Hematopoietic multipotent progenitor cell treated with erythropoietin and hydrocortisone succinate and interleukin-3 and kit ligand, for 4 days (in vitro differentiated cells): ENCODE measurements around the gene NFE2L1.
"Not testable (repeated sequence)": the region's sequence is repeated elsewhere in the genome, so short reads cannot be mapped to it uniquely, and the experiment has no call there.

Source experiments
- DNase-seq: peaks from one replicate; pipeline ENCODE4 v3.0.0-alpha.2; 2015

The NFE2L1 gene

DNA sequence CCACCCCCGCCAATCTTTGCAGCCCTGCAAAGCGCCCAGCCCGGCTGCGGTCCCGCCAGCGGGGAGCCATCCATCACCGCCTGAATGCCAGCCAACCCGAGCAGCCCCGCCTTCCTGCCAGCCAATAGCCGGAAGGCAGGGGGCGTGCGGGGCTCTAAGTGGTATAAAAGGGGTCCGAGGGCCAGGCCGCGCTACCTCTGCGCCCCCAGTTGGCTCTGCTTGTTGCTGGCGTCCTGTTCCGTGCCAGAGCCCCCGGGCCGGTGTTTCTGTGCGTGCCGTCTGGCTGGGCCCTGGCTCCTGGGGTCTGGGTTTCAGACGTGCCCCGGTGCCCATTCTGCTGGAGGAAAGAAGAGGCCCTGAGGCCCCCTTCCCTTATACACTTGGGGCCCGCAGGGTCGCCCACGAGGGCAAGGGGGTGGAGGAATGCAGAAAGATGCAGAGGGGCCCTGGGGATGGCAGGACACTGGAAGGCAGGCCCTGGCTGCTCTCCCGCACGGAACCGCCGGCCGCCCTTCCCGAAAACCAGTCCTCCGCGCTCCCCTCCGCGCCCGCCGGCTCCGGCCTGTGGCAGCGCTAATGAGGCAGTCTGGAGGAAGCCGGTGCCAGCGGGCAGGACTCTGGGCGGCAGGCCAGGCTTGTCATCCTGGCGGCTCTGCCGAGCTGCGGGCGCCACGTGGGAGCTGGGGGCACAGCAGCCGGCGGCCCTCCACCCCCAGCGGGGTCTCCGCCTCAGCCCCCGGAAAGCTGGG, 24.6 kb upstream of the NFE2L1 start:
- peak; percentile 96 for DNase-seq

DNA sequence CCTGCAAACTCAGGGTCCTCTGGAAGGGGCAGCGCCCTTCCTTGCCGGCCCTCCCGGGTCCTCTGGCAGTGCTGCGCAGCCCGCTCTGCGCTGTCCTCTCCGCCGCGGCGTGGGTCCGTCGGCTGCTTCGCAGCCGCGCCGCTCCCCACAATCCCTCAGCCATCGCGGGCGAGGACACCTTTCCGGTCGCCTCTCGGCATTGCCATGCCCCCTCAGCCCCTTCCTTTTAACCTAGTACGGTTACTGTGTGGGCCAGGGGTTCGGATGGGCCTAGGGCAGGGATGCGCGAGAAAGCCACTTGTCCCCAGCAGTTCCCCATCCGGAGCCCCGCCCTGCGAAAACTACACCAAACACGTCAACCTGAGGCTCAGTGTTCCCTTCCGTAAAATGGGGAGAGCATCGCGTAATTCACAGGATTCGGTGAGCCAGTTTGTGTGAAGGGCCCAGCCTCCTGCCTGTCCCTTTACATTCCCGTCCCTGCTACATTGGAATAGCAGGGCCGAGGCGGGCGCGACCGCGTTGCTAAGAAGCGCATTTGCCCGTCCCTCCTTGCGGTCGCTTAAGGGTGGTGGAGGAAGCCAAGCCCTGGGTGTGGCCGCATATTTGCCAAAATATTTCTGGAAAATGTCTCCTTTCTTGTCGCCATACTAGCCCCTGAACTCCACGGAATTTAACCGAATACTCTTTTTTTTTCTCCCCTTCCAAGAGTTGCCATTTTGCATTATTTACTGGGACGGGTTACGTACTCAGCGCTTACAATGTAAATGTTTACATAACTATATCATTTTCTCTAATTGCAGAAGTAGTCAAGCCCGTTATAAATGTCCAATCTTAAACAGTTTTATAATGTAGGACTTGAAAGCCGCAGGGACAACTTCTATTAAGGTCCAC, 23.8 kb upstream of the NFE2L1 start:
- DNase-seq, result peak; percentile 93

DNA sequence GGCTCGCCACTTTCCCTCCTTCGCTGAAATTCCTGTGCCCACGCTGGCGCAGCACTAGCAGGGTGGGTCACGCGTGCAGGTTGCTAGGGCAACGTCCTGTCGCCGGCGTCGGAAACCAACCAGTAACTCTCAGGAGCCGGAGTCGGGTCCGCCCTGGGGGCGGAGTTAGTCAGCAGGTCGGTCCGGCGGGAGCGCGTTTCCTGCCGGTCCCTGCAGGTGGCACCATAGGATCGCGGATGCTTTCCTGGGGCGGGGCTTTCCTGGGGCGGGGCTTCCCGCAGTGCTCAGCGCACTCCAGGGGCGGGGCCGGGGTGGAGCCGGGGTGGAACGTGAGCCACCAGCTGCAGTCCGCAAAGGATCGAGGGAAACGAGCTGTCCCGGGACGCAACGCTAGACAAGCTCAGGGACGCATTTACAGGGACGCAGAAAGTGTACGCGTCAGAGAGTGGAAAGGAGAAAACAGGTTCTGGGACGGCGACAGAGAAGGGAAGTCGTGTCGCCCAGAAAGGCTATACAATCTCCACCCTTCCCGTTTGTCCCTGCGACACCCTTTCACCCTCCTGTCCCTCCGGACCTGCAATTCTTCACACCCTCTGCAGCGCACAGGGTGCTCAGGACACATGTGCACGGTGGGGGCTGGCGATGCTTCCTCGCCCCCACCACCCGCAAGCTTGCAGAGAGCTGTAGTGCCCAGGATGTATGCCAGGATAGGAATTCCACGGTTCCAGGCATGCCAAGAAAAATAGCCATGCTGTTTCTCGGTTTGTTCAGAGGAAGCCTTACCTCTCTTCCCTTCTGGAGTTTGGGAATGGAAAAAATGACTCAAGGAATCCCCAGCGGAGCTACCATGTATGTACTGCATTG, 22.9 kb upstream of the NFE2L1 start:
- DNase-seq, result peak; percentile 98

DNA sequence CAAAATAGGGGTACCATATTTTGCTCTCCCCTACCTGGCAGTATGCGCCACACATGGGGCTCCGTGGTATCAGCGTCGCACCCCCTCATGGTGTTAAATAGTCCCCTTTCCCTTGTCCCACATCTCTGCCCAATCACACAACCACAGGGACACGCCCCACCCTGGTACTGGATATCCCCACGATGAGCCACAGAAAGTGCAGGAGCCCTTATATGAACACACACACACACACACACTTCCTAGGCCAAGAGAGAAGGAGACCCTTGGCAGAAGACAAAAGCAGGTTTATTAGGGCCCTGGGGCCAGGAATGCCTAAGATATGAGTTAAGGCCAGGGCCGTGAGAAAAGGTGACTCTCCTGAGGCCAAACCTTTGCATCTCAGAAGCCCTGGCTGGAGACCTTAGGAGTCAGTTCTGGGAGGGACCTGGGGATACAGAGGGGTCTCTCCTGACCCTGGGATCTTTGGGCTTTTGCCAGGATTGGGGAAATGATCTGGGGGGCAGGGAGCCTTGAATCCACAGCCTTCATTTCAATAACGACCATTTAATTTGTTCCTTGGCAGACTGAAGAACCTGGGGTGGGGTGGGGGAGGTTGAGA, 22.2 kb upstream of the NFE2L1 start:
- DNase-seq, result peak; percentile 34

DNA sequence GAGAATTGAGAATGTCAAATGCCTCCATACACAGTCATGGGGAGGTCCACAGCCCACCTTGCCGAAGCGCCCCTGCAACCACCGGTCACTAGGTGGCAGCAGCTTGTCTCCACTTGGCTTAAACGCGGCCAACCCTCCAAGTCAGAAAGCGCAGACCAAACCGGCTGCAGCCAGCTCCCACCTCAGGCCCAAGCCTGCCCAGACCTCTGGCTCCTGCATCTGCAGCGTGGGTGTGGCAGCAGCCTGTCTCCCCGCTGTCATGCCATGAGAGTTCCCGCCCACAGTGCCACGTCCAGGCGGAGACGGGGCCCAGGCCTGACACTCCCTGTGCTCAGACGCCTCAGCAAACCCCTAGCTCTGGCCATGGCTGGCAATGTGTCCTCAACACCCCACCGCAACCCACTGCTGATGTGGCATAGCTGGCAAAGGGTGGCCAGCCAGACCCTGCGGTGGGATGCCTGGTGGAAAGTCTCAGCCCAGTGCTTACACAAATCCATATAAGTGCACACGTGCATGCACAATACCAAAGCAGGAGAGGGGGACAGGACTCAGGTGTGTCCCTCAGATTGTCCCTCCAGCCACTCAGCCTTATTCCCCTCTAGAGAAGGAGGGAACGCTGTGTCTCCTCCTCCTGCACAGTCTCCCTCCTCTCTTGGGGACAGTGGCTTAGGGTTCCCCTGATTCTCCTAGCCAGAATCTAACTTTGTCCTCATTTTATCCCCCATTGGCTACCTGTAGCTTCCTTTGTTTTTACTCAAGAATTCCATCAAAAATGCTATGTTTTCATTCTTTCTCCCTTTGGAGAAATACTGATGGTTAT, 21.4 kb upstream of the NFE2L1 start:
- DNase-seq, result peak; percentile 96

DNA sequence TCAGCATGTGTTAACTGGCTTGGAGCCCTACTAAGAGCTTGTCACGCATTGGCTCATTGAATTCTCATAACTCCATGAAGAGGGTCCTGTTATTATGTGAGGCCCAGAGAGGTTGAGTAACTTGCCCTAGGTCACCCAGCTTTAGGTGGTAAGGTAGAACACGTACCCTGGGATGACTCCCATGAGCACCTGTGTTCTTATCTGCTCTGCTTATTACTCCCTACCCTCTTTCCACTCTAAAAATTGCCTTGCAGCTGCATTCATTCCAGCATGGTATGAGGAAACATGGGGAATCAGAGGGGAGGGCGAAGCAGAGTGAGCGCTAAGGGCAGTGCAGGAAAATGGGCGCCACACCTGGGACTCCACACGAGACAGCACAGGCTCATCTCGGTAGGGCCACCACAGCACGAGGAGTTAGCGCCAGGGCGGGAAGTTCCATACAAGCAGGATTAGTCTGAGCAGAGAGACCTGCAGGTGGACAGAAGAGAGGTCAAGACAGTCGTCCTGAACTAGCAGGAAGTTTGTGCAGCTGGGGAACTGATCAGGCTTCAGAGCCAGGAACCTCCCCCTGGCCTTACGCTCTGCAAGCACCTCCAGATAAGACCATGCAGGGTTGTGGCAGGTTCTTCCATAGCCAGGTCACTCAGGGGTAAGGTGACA, 20.7 kb upstream of the NFE2L1 start:
- no peak for DNase-seq

DNA sequence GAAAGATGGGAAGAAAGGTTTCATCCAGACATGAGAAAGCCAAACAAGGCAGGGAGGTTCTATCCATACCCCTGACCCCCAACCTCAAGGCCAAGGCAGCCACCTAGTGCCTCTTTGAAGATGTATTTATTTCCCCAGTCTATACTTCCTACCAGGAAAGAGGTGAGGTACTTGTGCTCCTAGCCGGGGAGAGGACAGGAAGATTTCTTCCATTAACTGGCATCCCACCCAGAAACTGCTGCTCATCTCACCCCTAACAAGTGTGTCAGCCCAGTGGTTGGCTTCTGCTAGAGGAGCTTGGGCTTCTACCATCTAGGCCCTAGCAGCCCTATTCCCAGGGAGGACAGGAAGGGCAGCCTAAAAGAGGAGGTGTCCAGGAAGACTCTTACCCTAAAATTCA, 19.4 kb upstream of the NFE2L1 start:
- no peak for DNase-seq

DNA sequence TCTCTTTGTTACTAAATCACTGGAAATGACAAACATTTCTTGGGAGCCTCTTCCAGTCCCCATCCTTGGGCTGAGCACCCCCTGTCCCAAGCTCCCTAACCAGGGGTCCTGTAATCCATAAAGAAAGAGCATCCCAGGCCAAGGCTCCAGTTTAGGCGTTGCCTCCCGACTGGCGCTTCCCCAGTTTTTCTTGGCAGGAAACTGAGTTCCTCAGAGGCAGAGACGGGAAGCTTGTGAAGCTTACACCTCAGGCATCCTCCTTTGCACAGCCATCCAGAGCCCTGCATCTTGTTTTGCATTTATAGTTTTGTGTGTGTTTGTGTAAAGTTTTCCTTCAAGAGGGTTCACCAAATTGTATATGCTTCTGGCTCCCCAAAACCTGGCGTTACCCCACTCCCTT, 17.6 kb upstream of the NFE2L1 start:
- no peak for DNase-seq

DNA sequence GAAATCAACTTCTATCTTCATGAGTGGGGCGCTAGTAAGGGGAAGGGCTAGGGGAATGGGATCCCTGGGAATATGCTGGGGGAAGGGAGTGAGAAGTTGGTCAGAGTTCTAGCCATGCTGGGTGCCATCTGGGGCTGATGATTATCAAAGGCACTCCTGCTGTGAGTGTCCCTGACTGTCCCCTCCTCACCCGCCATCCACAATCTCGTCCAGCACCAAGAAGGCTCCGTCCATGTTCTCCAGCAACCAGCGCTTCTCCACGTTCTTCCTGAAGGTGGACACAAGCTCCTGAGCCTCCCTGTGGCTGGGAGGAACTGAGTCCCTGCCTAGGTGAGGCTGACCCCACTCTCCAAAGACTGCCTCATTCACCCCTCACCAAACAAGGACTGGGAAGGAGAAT, 16.2 kb upstream of the NFE2L1 start:
- no peak for DNase-seq

DNA sequence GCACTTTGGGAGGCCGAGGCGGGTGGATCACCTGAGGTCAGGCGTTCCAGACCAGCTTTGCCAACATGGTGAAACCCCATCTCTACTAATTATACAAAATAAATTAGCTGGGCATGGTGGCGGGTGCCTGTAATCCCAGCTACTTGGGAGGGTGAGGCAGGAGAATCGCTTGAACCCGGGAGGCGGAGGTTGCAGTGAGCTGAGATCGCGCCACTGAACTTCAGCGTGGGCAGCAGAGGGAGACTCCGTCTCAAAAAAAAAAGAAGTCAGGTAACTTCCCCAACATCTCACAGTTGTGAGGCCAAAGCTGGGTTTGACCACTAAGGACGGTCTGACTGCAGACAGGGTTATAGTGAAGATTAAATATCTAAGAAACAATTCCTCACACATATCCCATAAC, 13.4 kb upstream of the NFE2L1 start:
- not testable (repeated sequence) for DNase-seq

DNA sequence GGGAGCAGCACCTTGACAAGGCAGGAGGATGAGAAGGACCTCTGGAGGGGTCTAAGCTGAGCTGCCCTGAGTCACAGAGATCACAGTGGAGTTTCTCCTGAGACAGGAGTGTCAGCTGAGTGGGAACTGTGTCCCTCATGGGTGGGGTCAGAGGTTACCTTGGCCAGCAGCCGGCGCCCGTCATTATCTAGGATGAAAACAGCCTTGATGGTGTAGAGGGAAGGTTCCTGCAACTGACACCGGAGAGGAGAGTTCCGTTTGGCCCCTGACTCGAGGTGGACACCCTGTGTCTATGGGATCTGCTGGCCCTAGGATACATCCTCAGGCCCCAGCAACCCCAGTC, 11.5 kb upstream of the NFE2L1 start:
- DNase-seq, result no peak

DNA sequence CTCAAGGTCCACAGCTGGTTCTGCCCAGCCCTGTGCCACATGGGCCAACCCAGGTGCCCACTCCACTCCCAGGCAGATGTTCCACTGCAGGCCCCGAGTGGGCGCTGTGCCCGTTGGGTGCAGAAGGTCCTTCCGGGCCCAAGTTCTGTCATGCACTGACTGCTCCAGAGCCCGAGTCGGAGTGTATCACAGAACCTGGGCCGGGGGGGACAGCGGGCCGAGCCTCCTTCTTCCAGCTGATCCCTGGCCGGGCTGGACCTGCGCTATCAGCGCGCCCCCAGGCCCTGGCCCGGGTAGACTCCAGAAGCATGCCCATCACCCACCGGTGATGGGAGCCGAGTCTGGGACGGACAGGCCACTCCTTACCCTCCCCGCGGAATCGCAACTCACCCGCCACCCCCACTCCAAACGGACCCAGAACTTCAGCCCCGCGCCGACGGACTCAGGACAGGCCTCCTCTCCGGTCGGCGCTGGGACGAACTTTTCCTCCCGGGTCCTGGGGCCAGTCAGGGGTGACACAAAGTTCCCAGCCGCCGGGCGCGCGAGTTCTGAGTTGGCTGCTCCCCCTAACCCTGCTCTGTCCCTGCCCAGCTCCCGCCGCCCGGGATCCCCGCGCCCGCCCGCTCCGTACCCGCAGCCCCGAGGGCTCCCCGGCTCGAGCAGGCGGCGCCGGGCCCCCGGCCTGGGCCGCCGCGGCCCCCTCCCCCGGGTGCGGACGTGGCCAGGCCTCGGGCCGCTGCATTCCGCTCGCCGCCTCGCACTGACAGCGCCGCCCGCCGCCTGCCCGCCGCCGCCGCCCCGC, 10.9 kb upstream of the NFE2L1 start, which contains the start of gene COPZ2:
COPZ2 (minus strand) TSS at position 762 of the 802 bp plus-strand sequence; CDS start at position 742, 20 bp downstream.
- peak; percentile 62 for DNase-seq

DNA sequence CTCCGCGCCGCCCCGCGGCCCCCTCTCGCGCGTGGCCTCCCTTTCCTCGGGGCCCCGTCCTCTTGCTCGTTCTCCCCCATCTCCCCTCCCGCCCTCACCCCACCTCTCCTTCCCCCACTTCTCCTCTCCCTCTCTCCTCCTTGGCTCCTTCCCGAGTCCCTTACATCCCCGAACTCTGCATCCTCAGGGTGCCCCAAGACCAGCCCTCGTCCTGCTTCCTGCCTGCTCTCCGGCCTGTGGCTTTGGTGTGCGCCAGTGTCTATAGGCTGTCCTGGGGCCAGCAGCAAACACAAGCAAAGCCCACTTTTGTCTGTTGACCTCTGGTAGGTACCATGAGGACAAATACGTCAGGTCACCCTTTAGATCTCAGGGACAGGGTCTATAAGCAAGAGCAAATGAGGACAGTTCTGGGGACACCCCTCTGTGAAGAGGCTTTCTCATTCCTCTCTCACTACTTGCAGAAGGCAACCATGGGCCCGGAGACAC, 10.3 kb upstream of the NFE2L1 start:
- no peak for DNase-seq

DNA sequence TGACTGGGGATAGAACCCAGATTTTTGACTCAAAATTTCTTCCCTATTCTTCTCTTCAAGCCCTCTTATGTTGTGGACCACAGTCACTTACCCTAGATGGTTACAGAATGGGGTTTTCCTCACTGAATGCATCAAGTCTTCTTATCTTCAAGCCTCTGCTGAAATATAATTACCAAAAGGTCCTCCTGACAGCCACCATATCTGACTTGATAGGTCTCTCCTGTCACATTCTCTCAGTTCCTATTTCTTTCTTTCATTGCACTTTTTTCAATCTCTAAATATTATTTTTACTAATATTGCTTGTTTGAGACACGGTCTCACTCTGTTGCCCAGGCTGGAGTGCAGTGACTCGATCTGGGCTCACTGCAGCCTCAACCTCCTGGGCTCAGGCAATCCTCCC, 9.5 kb upstream of the NFE2L1 start:
- DNase-seq, result no peak

DNA sequence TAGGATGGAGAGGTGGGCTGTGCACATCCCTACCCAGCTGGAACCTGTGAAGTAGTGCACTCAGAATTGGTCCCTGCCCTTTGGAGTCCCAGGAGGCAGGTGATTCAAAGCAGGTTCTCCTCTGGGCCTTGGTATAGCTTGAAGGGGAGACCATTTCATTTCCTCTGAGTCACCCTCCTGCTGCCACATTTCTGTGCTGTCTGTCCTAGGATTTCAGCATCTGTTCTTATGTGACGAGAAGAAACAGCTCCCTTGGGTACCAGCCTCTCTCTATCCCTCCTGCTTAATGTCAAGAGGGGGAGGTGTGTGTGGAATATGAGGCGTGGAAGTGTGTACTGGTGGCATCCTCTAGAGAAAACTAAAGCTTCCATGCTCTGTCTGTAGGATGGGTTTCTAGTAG, 5.0 kb upstream of the NFE2L1 start:
- DNase-seq, result no peak

DNA sequence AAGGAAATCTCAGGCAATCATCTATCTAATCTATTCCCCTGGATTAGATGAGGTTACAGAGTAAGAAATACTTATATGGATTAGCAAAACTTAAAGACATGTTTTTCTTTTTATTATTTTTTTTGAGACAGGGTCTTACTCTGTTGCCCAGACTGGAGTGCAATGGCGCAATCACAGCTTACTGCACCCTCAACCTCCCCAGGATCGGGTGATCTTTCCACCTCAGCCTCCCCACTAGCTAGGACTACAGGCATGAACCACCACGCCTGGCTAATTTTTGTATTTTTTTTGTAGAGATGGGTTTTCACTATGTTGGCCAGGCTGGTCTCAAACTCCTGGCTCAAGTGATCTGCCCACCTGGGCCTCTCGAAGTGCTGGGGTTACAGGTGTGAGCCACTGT, 3.3 kb upstream of the NFE2L1 start:
- no peak for DNase-seq

DNA sequence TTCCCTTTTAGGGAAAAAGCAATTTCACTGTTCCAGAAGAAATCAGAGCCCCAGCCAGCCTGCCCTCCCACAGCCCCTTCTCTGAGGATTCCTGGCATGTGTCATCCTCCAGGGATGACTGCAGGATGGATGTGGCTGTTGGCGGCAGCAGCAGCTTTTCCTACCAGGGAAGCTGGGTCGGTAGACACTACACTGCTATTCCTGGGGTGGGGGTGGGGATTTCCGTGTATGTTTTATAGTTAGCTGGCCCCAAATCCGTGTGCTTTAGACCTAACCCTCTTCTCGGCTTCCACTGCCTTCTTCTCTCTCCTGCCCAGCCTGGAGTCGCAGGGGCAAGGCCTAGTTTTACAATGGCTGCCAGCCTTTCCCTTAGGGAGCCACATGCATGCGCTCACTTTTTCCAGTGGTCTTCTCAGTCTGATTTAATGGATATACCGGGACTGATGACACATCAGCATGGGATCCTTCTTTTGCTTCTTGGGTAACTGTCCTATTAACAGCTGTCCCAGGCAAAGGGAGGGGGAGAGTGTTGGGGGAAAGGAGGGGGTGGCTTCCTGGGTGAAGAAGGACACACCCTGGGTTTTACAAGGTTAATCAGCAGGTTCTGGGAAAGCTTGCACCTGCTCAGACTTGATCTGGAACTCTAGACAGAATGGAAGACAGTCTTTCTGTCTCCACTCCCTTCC, 2.7 kb upstream of the NFE2L1 start:
- DNase-seq, result no peak

DNA sequence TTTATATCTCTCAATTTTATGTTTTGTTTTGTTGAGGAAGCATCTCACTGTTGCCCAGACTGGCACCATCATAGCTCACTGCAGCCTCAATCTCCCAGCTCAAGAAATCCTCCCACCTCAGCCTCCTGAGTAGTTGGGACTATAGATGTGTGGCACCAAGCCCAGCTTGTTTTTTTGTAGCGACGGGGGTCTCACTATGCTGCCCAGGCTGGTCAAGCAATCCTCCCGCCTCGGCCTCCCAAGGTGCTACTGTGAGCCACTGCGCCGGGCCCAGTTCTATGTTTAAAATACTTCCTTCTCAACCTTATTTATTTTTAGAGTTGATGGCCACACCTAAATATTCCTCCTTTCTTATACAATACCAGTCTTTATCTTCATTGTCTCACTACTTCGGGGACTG, 1.9 kb upstream of the NFE2L1 start:
- no peak for DNase-seq

DNA sequence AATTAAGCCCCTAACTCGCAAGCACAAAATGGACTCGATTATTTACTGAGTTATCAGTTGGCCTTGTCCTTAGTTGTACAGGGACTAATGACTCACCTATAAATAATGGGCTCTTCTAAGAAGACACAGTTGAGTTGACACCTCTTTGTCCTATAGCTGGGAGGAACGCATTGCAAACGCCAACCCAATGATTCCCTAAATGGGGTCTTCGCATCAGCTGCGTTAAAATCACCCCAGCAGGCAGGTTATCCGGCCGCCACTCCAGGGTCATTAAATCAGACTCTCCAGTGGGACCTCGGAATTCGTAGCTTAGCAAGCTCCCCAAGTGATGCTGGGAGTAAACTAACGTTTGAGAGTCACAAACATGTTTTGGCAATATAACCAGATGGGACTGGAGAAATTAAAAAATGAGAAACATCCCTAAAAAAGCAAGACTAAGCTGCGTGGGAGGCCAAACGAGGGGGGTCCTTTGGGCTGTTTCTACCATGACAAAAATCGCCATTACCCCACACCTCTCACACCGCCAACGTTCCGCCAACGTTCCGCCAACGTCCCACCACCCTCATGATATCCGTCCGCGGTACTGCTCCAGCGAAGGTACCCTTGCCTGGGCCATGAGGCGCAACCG, 932 bp upstream of the NFE2L1 start:
- DNase-seq, result peak; percentile 23
